Ovary (tissue), 9 donors: Measurements from ENCODE around the gene FUT7. TPM values are rescaled to one million over a fixed set of nuclear protein-coding genes. Genes with fewer than 3 reads are reported as not detected.

Experiments
- DNase-seq, 5 donors: peaks; one replicate each; pipeline ENCODE4 v3.0.0-alpha.2; 2019 to 2020
- H3K27ac ChIP-seq, 2 donors: fragments of 200-600 bp; one replicate each; pipeline versions ENCODE4 v1.5.1 to v1.8.0; 2019 to 2022
- H3K27me3 ChIP-seq: fragments of 200-600 bp; one replicate; pipeline ENCODE4 v1.8.0; 2022
- H3K36me3 ChIP-seq: fragments of 200-600 bp; sonication (generic); one replicate; pipeline ENCODE4 v1.5.1; 2019
- H3K4me1 ChIP-seq: one replicate; pipeline ENCODE4 v1.8.1; 2013; ENCODE audit warnings: mild to moderate bottlenecking, moderate library complexity; ENCODE audit not compliant: insufficient read depth
- H3K4me3 ChIP-seq: fragments of 200-600 bp; sonication (generic); one replicate; pipeline ENCODE4 v1.5.1; 2017
- H3K9me3 ChIP-seq, 2 donors: fragments of 200-600 bp in 1 of 2; sonication (generic) in 1 of 2; one replicate each; pipeline versions ENCODE4 v1.5.1 to v1.8.1; 2013 to 2019; ENCODE audit warnings: mild to moderate bottlenecking in 1 of 2, moderate library complexity in 1 of 2
- EP300 ChIP-seq: sonication (generic); formaldehyde crosslinking; IDR thresholded peaks from one replicate; pipeline ENCODE4 v1.6.1; 2017; ENCODE audit warnings: antibody characterized with exemption
- POLR2A ChIP-seq: fragments of 450-650 bp; IDR thresholded peaks from one replicate; pipeline ENCODE4 v1.6.1; 2017; ENCODE audit warnings: antibody characterized with exemption, mild to moderate bottlenecking, moderate library complexity
- WGBS, 3 donors: extraction: QIAGEN DNeasy Blood & Tissue Kit in 1 of 3; methylation state at CpG; one replicate each; pipeline versions ENCODE4 v1.1.5 to v1.1.7; 2013 to 2017; 5-methylcytosine and 5-hydroxymethylcytosine counted together
- intact Hi-C, 4 donors: fragments of 100-400 bp; cut with DNase I; formaldehyde crosslinking; loops; one replicate each; pipeline versions ENCODE4 v1.11.0 to v1.15.1; 2022 to 2023
- polyA plus RNA-seq, 2 donors: library from polyadenylated mRNA; stranded (reverse); fragments of 200-250 nt in 1 of 2; fragments of 350-450 nt in 1 of 2; fragmentation: Illumina TruSeq in 1 of 2; extraction: RNeasy Lipid Tissue Mini Kit (QIAGEN cat#74804) in 1 of 2; gene quantifications; one replicate each; pipeline ENCODE4 v1.2.3, GENCODE V29; 2013 to 2014
- total RNA-seq, 7 donors: library from RNA; depleted of rRNA in 2 of 7; stranded (reverse); fragments of >200 nt in 2 of 7; fragmentation: NEBNext Ultra II Directional in 3 of 7; extraction: Animal tissue kit (Norgen Biotek cat#: 25700) in 3 of 7; gene quantifications; one replicate each; pipeline versions ENCODE4 v1.1.0 to v1.2.4, GENCODE V29; 2016 to 2023
- TF ChIP-seq, protein P1 (sequence below), 3 donors: fragments of 450-650 bp in 2 of 3; fragments of 200-600 bp in 1 of 3; IDR thresholded peaks; one replicate each; pipeline versions ENCODE4 v1.5.1 to v1.8.0; 2016 to 2022; ENCODE audit warnings: antibody characterized with exemption in 3 of 3, mild to moderate bottlenecking in 1 of 3
- donor health status: DM: no; HTN: no; CAD: no; lungs with moderate emphysema.
- donor health status: DM: no; HTN: no; CAD: no.
- donor health status: Bipolar disorder and iron deficiency.
- donor health status: DM: yes; HTN: yes; CAD: no.
- donor health status: DM: no; HTN: no; CAD: no.
- donor health status: DM: yes; HTN: yes; CAD: no.

Gene FUT7
- total and polyA plus RNA-seq, 9 donors: 0.07 to 0.08 TPM; not detected in 7

DNA sequence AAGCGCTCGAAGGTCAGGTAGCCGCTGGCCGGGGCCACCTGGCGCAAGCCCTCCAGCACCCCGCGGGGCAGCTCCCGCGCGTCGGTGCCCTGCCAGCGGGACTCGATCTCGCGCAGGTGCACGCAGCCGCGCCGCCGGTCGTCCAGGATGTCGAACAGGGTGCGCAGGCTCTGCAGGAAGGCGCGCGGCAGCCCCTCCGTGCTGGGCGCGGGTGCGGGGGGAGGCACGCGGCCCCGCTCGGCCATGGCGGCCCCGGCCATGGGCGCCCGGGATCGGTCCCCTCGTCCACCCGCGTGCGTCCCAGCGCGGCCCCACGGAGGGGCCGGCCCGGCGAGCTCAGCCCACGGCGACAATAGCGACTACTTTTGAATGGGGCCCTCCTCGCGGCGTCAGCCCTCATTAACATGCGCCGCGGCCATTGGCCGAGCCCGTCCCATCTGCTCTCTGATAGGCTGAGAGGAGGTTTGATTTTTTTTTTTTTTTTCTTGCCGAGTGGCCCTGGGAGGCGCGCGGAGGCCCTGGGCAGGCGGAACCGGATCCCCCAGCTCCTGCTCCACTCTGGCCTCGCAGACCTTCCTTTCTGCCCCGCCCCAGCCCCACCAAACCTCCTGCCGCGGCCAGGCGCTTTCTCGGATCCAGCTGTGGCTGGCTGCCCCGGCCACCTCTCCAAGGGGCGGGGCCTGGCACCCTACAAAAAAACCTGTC, 38.5 kb upstream of the FUT7 start, which contains the start of gene SAPCD2:
SAPCD2 (minus strand) TSS at position 357 of the 705 bp plus-strand sequence; CDS start at position 260, 97 bp downstream.
- H3K36me3 ChIP-seq: no peaks in the 10 kb centered on the region
- TF ChIP-seq EP300 (no peak), POLR2A (no peak)
- TF ChIP-seq, protein P1, sequence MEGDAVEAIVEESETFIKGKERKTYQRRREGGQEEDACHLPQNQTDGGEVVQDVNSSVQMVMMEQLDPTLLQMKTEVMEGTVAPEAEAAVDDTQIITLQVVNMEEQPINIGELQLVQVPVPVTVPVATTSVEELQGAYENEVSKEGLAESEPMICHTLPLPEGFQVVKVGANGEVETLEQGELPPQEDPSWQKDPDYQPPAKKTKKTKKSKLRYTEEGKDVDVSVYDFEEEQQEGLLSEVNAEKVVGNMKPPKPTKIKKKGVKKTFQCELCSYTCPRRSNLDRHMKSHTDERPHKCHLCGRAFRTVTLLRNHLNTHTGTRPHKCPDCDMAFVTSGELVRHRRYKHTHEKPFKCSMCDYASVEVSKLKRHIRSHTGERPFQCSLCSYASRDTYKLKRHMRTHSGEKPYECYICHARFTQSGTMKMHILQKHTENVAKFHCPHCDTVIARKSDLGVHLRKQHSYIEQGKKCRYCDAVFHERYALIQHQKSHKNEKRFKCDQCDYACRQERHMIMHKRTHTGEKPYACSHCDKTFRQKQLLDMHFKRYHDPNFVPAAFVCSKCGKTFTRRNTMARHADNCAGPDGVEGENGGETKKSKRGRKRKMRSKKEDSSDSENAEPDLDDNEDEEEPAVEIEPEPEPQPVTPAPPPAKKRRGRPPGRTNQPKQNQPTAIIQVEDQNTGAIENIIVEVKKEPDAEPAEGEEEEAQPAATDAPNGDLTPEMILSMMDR (IDR thresholded peaks at IDR 0.05): no peak
- 0 to 1% (median 0%) methylated on average over 38 to 74 of the region's 74 CpGs for WGBS, 3 donors
- peak within 1 kb of the TSS; percentile 8 for H3K4me3 ChIP-seq
- H3K27ac ChIP-seq: no peak within 1 kb of the TSS
- no peaks in the 10 kb centered on the region for H3K9me3 ChIP-seq
- H3K27me3 ChIP-seq: peaks cover 4% of the 10 kb centered on the region
- H3K4me1 ChIP-seq: no peaks in the 10 kb centered on the region
- DNase-seq: peak in 4 of 5 donors; percentile 55 to 76 (median 62)
- intact Hi-C loops: no loop called here

DNA sequence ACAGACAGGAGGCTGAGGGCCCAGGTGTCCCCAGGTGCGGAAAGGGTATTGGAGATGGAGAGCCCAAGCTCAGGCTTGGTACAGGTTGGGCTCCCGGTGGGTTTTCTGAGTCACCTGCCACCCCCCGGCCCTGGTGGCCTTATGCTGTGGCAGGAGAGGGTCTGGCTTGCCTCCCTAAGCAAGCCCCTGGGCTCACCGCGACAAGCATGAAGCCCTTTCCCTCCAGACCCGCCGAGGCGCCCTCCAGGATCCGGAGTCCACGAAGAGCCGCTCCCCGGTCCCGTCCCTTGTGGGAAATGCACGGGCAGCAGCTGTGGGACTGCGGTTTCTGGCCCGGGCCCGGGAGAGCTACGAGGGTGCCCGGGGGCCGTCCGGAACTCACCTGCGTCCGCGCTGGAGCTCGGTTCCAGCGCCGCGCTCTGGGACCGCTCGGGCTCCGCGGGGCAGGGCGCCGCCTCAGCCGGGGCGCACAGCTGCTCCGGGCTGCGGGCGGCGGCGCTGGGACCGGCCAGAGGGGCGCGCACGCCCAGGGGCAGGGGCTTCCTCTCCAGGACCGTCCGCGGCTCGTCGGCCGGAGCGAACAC, 37.7 kb upstream of the FUT7 start:
- WGBS, 3 donors: 4 to 13% (median 5%) methylated on average over 9 to 52 of the region's 52 CpGs
- intact Hi-C loops: loop anchor here in 1 of 4 donors (5.0 kb wide), 1 partner anchor 42 kb away; the partner anchor contains the start of gene ABCA2
- H3K9me3 ChIP-seq: no peaks in the 10 kb centered on the region
- no peak for DNase-seq
- H3K4me1 ChIP-seq: no peaks in the 10 kb centered on the region
- H3K27me3 ChIP-seq: peaks cover 4% of the 10 kb centered on the region
- H3K36me3 ChIP-seq: no peaks in the 10 kb centered on the region
- TF ChIP-seq EP300: no peak
- TF ChIP-seq, protein P1 (IDR thresholded peaks at IDR 0.05): no peak
- H3K27ac ChIP-seq: no peak overlapping the region
- no peak overlapping the region for H3K4me3 ChIP-seq

DNA sequence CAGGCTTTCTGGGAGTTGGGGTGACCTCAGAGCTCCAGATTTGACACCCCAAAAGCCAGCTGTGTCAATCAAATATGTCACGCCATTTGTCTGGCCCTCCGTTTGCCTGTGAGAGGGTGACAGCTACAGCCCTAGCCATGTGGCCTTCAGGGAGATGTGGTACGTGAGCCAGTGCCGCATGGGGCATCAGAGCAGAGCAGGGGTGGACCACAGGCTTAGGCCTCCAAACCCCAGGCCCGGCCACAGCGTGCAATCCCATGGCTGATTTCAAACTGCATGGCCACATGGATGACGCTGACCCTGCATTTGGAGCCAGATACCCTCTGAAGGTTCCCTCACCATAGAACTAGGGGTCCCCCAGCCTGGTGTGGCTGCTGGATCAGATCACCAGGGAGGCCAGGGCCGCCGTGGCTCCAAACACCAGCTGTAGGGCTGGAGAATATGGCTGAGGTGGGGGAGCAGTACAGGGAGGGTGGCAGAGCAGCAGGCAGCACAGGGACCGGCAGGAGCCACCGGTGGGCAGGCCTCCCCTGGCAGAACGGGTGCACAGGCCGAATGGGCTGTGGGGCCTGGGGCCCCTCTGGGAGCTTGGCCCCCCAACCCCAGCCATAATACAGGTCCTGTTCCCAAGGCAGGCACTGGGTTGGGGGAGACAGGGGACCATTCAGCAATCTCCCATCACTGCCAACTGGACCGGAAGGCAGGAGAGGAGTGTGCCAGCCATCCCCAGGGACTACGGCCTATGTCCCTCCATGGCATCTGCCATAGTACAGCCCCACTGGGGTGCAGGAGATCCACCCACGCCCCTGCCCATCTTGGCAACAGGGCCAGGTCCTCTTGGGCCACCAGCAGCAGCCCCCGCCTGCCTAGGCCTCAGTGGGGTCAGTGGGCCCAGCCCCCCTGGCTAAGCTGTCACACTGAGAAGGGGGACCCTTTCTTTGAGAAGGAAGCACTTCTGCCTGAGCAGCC, 36.9 kb upstream of the FUT7 start:
- Histone ChIP-seq H3K36me3 (no peaks in the 10 kb centered on the region), H3K27me3 (peaks cover 4% of the 10 kb centered on the region), H3K27ac (no peak overlapping the region), H3K4me3 (no peak overlapping the region), H3K9me3 (no peaks in the 10 kb centered on the region), H3K4me1 (no peaks in the 10 kb centered on the region)
- TF ChIP-seq POLR2A: no peak
- no peak for TF ChIP-seq EP300
- TF ChIP-seq, protein P1 (IDR thresholded peaks at IDR 0.05): no peak
- intact Hi-C loops: loop anchor here in 1 of 4 donors (5.0 kb wide), 1 partner anchor 42 kb away; the partner anchor contains the start of gene ABCA2
- 83 to 87% (median 85%) methylated on average over 17 of the region's 17 CpGs for WGBS, 3 donors
- DNase-seq: no peak
